GM18508 (cell line): Measurements from ENCODE around the gene SOHLH1.

ENCODE experiments used
- ATAC-seq: cut with Tn5 transposase; IDR thresholded peaks from one replicate; pipeline ENCODE4 v1.9.1; 2021; ENCODE audit warnings: moderate number of reproducible peaks; ENCODE audit not compliant: insufficient read depth, unreplicated experiment

Gene SOHLH1

DNA sequence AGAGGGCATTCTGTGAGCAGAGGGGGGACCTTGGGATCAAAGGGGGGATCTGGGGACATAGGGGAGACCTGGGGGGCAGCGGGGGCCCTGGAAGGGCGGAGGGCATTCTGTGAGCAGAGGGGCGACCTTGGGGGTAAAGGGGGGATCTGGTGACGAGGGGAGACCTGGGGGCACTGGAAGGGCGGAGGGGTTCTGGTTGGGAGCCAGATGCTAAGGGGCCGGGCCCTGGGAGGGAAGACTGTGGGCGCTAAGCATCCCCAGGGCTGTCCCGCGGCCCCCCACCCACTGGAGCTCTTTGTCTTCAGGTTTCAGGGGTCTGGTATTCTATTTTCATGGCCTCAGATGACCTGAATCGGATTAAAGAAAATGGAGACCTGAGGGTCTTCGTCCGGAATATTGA, 35.4 kb downstream of the SOHLH1 start:
- ATAC-seq = no peak

DNA sequence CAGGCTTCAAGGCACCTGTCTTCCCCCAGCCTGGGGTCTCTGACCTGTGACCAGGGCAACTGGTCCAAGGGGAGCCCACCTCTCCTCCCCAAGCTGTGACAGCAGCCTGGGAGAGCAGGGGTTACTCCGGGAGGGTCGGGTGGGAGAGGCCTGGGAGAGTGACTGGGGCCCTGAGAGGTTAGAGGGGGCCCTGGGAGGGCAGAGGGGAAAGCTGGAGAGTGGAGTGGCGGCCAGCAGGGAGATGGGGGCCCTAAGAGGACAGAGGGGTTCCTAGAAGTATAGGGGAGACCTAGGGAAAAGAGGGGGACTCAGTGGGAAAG, 35.9 kb downstream of the SOHLH1 start:
- ATAC-seq = no peak

DNA sequence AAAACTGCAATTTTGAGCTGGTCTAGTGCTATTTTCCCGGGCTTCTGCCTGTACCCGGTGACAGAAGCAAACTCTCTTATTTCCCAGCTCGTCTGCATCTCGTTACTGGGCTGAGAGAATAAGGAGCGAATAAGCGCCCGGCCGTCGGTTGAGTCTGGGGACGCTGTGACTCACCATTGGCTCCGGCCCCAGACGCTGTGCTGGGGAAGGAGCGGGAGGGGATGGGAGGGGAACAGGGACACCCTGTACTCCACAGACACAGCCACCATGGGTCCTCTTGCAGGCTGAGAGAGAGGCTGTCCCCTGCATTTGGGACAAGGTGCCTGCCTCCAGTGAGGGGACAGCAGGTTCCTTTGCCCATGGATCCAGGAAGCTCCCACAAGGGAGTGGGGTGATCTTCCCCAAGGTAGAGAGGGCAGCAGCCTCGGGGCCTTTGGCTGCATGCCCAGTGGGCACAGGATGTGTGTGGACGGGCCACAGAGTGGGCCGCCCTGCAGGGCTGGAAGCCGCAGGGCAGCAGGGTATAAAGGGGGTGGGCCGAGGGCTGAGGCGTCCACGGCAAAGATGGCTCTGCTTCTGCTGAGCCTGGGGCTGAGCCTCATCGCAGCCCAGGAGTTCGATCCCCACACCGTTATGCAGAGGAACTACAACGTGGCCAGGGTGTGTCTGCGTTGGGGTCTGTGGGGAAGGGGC, 36.4 kb downstream of the SOHLH1 start, which contains the start of gene LCN9:
LCN9 (plus strand) TSS at position 552 of the 693 bp plus-strand sequence; CDS start at position 565, 13 bp downstream.
- ATAC-seq = no peak

DNA sequence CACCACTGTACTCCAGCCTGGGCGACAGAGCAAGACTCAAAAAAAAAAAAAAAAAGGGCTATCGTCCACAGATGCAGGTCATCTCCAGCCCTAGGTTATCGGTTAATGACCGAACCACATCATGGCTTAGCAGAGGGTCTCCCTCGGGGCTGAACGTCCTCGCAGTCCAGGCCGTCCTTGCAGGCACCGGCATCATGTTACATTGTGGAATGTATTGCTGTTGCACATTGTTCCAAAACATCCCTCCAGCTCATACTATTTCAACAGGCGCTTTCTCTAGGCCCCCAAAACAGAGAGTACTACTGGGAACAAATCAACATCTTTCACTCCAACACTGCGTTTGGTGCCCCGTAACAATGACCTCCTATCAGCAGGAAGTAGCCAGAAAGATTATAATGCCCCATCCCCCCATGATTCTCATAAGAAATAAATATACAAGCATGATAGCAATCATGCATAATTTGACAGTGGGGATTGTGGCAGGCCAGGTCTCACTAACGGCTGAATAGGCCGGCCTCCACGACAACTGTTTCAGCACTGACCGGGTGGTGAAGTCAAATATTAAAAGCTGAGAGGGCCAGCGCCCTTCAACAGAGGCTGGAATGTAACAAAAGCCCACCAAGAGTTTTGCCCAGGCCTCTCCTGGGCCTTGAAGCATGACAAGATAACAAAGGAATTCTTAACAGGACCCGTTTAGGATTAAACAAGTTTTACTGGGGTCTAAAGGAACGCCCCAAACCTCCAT, 37.3 kb downstream of the SOHLH1 start:
- no peak for ATAC-seq

DNA sequence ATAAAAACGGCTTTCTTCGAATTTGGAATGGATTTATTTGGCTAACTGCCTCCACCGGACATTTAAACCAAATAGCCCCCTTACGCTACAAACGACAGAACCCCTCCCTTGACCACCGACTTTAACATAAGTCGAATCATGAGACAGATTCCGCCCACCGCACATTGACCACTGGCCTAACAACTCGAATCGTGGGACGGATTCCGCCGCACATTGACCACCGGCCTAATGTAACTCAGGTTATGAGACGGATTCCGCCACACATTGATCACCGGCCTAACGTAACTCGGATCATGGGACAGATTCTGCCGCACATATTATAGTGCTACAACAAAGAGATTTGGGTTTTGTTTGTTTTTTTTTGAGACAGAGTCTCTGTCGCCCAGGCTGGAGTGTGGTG, 38.9 kb downstream of the SOHLH1 start:
- no peak for ATAC-seq

DNA sequence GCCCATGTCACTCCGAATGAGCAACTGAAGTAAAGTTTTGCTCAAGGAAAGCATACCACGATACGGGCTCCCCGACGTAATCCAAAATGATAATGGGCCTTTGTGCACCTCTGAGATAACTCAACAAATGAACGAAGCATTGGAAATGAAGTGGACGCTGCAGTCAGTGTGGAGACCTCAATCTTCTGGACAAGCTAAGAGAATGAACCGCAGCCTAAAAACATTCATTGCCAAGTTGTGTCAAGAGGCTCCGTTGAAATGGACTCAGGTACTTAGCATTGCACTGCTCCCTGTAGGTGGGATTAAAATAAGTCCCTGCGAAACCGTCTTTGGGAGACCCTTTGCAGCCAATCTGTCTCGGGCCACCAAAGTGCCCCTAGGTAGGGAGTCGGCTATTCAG, 40.0 kb downstream of the SOHLH1 start:
- ATAC-seq = no peak

DNA sequence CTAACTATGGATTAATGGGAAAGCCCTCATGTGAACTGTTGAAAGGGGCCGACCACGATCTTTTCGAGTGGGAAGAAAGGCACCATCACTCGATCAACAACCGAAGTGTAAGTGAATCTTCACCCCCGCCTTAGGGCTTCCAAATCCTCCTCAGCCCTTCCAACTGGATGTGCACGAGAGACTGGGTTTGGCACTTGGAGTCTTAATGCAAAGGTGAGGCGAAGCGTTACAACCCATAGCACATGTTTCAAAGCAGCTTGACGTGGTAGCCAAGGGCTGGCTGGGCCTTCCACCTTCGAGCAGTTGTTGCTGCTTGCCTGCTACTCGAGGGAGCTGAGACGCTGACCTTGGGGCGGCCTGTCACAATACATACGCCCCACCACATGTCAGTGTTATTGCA, 41.9 kb downstream of the SOHLH1 start:
- no peak for ATAC-seq

DNA sequence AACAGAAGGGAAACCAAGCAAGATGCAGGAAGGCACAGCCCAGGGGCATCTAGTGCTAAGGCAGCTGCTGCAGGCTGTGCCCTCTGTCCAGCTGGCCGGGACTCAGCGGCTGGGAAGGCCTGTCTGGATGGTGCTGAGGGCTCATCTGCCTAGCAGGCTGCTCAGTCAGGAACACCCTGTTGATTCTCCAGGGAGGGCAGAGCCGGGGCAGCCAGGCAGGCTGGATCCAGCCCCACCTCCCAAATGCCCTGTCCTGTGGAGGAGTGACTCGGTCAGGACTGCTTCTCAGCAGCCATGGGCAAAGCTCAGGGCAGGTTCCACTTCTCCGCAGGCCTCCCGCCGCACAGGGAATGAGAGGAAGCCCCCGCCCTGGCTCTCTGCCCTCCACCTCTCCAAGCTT, 44.0 kb downstream of the SOHLH1 start:
- no peak for ATAC-seq

DNA sequence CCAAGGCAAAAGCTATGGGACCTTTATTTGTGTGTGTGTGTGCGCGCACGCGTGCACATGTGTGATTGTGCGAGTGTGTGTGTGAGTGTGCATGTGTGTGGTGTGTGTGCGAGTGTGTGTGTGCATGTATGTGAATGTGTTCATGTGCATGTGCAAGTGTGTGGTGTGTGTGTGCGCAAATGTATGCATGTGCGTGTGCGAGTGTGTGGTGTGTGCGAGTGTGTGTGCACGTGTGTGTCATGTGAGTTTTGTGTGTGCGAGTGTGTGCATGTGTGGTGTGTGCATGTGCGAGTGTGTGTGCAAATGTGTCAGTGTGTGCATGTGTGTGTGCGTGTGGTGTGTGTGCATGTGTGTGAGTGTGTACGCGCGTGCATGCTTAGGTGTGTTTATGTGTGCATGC, 48.9 kb downstream of the SOHLH1 start:
- ATAC-seq = no peak

DNA sequence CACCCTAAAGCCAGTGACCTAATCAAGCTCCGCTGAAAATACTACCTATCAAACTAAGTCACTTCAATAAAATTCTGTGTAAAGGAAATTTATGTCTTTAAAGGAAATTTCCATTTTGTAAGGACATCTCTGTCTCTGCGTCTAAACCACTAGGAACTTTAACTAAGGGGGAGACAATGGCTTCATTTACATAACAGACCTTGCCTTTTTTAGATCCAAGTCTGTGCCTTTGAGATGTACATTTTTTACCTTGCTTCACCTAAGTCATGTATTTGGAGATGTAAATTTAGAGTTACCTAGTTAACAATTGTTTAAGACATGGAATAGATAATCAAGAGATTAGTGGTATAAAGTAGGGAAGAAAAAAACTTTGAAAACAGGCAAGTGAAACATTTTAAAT, 49.8 kb downstream of the SOHLH1 start:
- ATAC-seq = no peak

DNA sequence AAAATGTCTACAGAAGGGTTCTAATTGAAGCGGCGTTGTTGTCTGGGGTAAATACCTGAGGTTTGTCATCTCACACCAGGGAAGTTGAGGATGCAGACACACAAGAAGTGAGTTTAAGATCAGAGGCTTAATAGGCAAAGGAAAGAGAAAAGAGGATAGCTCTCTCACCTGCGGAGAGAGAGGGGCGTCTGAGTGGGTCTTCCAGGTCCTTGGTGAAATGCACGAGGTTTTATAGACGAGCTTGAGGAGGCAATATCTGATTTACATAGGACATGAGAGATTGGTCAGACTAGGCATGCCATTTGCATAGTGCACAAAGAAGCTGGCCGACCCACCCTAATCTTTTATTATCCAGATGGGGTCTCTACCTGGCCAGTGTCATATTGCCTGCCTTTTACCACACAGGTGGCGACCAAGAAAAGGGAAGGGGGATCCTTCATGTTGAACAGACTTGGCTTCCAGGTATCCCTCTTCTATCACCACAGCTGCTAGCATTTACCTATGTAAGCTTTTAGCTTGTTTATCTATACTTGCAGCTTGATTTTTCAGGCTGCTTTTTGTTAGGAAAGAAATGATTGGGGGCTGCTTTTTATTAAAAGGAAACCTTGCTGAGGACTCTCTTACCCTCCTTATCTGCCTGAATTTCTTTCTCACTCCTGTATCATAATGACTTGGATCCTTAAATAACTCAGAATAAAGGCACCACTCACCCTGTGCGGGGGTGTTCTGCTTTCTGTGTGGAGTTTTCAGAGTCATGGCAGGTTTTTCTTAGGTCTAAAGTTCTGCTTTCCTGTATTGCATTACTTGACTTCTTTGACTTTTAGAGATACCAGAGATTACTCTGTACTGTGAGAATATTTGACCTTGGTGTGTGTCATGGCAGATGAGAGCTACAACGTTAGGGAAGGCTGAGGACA, 50.5 kb downstream of the SOHLH1 start:
- no peak for ATAC-seq

DNA sequence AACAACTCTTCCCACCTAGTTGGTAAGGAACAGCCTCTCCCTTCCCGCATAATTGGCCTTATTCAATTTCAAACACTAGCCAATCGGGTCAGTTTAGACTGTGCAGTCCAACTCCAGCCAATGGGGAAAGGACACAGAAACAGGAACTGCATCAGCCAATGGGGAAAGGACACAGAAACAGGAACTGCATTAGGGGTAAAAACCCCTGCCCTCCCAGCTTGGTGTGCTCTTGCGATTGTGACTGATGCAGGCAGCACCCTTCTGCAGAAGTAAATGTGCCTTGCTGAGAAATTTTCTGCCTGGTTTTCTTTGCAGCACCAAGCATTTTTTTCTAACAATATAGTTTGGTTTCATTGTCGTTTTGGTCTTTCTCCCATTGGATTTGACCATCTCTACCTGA, 51.4 kb downstream of the SOHLH1 start:
- no peak for ATAC-seq

DNA sequence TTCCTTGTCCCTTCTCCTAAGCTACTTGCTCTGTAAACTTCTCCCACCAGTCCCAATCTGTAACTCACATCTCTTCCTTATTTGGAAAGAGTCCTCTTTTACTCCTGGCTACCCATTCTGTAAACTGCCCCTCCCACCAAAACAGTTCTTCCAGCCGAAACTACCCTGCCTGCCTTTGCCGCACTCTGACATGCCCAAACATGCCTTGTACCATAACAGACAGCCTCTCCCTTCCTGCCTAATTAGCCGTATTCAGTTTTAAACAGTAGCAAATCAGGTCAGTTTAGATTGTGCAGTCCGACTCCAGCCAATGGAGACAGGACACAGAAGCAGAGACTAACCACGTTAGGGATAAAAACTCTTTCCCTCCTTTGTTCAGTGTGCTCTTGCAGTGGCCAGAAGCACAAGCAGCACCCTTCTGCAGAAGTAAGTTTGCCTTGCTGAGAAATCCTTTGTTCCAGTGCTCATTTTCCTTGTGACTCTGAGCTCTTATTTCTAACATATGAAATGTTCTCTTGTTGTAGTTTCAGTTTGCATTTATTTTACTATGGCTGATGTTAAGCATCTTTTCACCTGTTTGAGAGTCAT, 54.6 kb downstream of the SOHLH1 start:
- ATAC-seq = no peak
